Activated CD4-positive, alpha-beta memory T cell treated with anti-CD3 and anti-CD28 coated beads for 36 hours (primary cell): ENCODE data around the gene BCR. TPM values are rescaled to one million over a fixed set of nuclear protein-coding genes. Genes with fewer than 3 reads are reported as not detected.
A peak's percentile ranks its signal among the peaks of the same experiment; 100 is the strongest.

Experiments
- CTCF ChIA-PET: fragments of 350-600 bp; sonication (Branson Sonifier 250); formaldehyde crosslinking; loops from one replicate; lab custom pipeline; 2021; ENCODE audit warnings: antibody characterized with exemption, inconsistent platforms; lab: Charles Lee
- POLR2A ChIA-PET: fragments of 350-600 bp; sonication (Branson Sonifier 250); formaldehyde crosslinking; loops from one replicate; lab custom pipeline; 2021; ENCODE audit warnings: antibody characterized with exemption; lab: Charles Lee
- DNase-seq: peaks from one replicate; pipeline ENCODE4 v3.0.0-alpha.2; 2020
- H3K27ac Mint-ChIP-seq: one replicate; pipeline ENCODE4 v1.8.0; 2021; ENCODE audit warnings: mixed read lengths
- H3K27me3 Mint-ChIP-seq: one replicate; pipeline ENCODE4 v1.8.0; 2021; ENCODE audit warnings: mixed read lengths
- H3K36me3 Mint-ChIP-seq: one replicate; pipeline ENCODE4 v1.8.0; 2021; ENCODE audit warnings: mixed read lengths
- H3K4me1 Mint-ChIP-seq: one replicate; pipeline ENCODE4 v1.8.0; 2021; ENCODE audit warnings: low read depth, mixed read lengths
- H3K4me3 Mint-ChIP-seq: one replicate; pipeline ENCODE4 v1.8.0; 2021; ENCODE audit warnings: mild to moderate bottlenecking, mixed read lengths
- H3K9me3 Mint-ChIP-seq: one replicate; pipeline ENCODE4 v1.8.0; 2021; ENCODE audit warnings: mixed read lengths
- intact Hi-C: fragments of 100-400 bp; cut with micrococcal nuclease; formaldehyde crosslinking; loops from one replicate; pipeline ENCODE4 v1.15.1; 2023
- total RNA-seq, 2 experiments: library from RNA; stranded (reverse); gene quantifications; one replicate each; pipeline ENCODE4 v1.2.3, GENCODE V29; 2021

Gene BCR
- total RNA-seq, 2 experiments from 2014 or later = 60.4 to 69.0 TPM

DNA sequence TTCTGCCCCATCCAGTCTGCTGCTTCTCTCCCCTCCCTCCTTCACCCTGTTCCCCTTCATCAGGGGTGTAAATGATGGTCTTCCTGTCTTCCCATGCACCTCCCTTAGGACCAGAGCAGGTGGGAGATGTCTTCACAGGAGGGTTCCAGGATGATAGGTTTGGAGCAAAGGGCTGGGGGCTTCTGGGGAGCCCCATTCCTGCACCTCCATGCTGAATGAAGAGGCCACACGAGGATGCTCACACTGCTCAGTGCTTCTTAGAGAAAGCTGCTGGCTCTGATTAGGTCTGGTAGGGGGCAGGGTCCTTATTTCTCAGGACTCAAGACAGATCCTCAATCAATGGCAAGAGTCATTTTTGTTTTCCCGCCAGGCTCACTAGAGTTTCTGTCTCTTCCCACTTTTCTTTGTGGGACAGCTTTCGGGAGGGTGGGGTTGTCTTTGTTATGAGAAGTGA lies 41.1 kb downstream of the BCR start:
- intact Hi-C loops = no loop called here
- no peak overlapping the region for H3K4me3 Mint-ChIP-seq
- no peaks in the 10 kb centered on the region for H3K27me3 Mint-ChIP-seq
- POLR2A ChIA-PET = no interaction called here
- peaks cover 94% of the 10 kb centered on the region for H3K4me1 Mint-ChIP-seq
- H3K36me3 Mint-ChIP-seq = no peaks in the 10 kb centered on the region
- no peaks in the 10 kb centered on the region for H3K9me3 Mint-ChIP-seq
- H3K27ac Mint-ChIP-seq = peak overlapping the region; percentile 76
- CTCF ChIA-PET = no interaction called here
- no peak for DNase-seq

- CTCF ChIA-PET = no interaction called here
- Mint-ChIP-seq H3K27me3 (no peaks in the 10 kb centered on the region), H3K27ac (peak overlapping the region; percentile 13), H3K4me1 (peaks cover 95% of the 10 kb centered on the region), H3K9me3 (peaks cover 4% of the 10 kb centered on the region), H3K4me3 (no peak overlapping the region), H3K36me3 (peaks cover 4% of the 10 kb centered on the region)
- no peak for DNase-seq
- POLR2A ChIA-PET = no interaction called here
- intact Hi-C loops = no loop called here
Measured at GRCh38 chr22:23222033-23222792, 41.9 kb downstream of the BCR start.

GRCh38 chr22:23222793-23223568 lies 42.7 kb downstream of the BCR start:
- peaks cover 94% of the 10 kb centered on the region for H3K4me1 Mint-ChIP-seq
- POLR2A ChIA-PET = no interaction called here
- no peak overlapping the region for H3K4me3 Mint-ChIP-seq
- CTCF ChIA-PET = no interaction called here
- intact Hi-C loops = no loop called here
- H3K27me3 Mint-ChIP-seq = no peaks in the 10 kb centered on the region
- peaks cover 11% of the 10 kb centered on the region for H3K9me3 Mint-ChIP-seq
- no peak for DNase-seq
- peak overlapping the region; percentile 13 for H3K27ac Mint-ChIP-seq
- peaks cover 12% of the 10 kb centered on the region for H3K36me3 Mint-ChIP-seq

DNA sequence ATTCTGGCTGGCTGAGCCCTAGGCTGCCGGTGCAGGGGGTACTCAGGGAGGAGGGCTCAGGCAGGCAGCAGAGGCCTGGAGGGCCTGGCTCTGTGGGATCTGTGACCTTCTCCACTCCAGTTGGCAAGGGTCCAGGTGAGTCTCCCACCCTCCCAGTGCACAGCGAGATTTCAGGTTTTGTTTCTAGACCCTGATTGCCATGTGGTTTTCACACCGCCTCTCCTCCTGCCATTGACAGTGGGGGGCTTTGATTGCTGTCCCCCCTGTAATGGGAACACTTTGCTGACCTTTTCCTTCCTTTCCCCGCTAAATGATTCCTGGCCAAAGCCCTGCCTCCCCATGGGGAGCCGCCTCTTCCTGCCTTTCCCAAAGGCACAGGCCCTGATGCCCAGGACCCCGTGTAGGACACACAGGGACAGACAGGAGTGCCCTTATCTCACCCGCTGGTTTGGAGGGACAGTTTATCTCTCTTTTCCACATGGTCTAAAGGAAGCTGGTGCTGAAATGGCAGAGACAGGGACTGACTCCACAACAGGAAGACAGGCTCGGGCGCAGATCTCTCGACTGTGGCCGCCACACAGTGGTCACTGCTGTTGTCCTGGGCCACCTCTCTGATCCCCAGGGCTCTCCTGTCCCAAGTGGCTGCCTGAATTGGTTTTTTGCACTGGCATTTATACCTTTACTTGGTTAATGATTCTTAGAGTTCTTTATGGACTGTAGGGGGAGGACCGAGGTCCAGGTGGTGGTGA lies 43.4 kb downstream of the BCR start:
- Mint-ChIP-seq H3K4me3 (no peak overlapping the region), H3K4me1 (peaks cover 87% of the 10 kb centered on the region), H3K9me3 (peaks cover 19% of the 10 kb centered on the region), H3K27me3 (no peaks in the 10 kb centered on the region), H3K36me3 (peaks cover 19% of the 10 kb centered on the region), H3K27ac (peak overlapping the region; percentile 4)
- DNase-seq = no peak
- ChIA-PET POLR2A (interaction anchor here (1.3 kb wide), 1 partner anchor 42 kb away, joined by 3 read pairs; no protein-coding TSS in a partner anchor), CTCF (no interaction called here)
- intact Hi-C loops = no loop called here

DNA sequence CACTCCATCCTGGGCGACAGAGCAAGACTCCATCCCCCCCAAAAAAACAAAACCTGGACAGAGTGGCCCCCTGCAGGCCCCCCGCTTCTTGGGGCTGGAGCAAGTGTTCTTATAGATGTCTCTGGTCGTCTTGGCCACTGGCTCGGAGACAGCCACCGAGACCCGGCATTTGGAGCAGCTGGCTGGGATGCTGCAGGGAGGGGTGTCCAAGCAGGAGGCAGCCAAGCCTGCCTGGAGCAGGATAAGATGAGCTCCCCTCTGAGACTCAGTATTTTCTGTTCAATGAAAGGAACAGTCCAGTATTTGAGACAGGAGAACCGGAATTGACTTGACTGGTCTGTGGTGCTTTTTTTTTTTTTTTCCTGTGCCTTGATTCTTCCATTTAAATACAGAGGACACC lies 44.5 kb downstream of the BCR start:
- ChIA-PET POLR2A (interaction anchor here (1.3 kb wide), 1 partner anchor 43 kb away, joined by 3 read pairs; no protein-coding TSS in a partner anchor), CTCF (no interaction called here)
- peak overlapping the region; percentile 70 for H3K27ac Mint-ChIP-seq
- no peaks in the 10 kb centered on the region for H3K27me3 Mint-ChIP-seq
- DNase-seq = no peak
- H3K36me3 Mint-ChIP-seq = peaks cover 30% of the 10 kb centered on the region
- H3K4me3 Mint-ChIP-seq = no peak overlapping the region
- H3K9me3 Mint-ChIP-seq = peaks cover 30% of the 10 kb centered on the region
- H3K4me1 Mint-ChIP-seq = peaks cover 79% of the 10 kb centered on the region
- intact Hi-C loops = no loop called here

GRCh38 chr22:23225337-23225723 lies 45.0 kb downstream of the BCR start:
- ChIA-PET POLR2A (no interaction called here), CTCF (interaction anchor here (1.6 to 1.8 kb wide), 2 partner anchors 18 to 51 kb away, joined by 4 to 8 read pairs; no protein-coding TSS in a partner anchor)
- Mint-ChIP-seq H3K4me1 (peaks cover 77% of the 10 kb centered on the region), H3K27ac (peak overlapping the region; percentile 70), H3K27me3 (no peaks in the 10 kb centered on the region), H3K36me3 (peaks cover 35% of the 10 kb centered on the region), H3K9me3 (peaks cover 33% of the 10 kb centered on the region), H3K4me3 (no peak overlapping the region)
- intact Hi-C loops = no loop called here
- no peak for DNase-seq

- Mint-ChIP-seq H3K9me3 (peaks cover 33% of the 10 kb centered on the region), H3K27ac (peak overlapping the region; percentile 70), H3K36me3 (peaks cover 35% of the 10 kb centered on the region), H3K4me3 (no peak overlapping the region), H3K4me1 (peaks cover 71% of the 10 kb centered on the region), H3K27me3 (no peaks in the 10 kb centered on the region)
- peak; percentile 60 for DNase-seq
- ChIA-PET POLR2A (interaction anchor here (1.0 kb wide), 2 partner anchors 17 to 42 kb away, joined by 3 to 4 read pairs; no protein-coding TSS in a partner anchor), CTCF (interaction anchor here (1.0 to 1.8 kb wide), 3 partner anchors 17 to 56 kb away, joined by 4 to 8 read pairs (median 4); no protein-coding TSS in a partner anchor)
- intact Hi-C loops = no loop called here
Measured at GRCh38 chr22:23225724-23226496, 45.6 kb downstream of the BCR start.

GRCh38 chr22:23226497-23226850 lies 46.2 kb downstream of the BCR start:
- H3K4me3 Mint-ChIP-seq = no peak overlapping the region
- peaks cover 35% of the 10 kb centered on the region for H3K36me3 Mint-ChIP-seq
- intact Hi-C loops = no loop called here
- peaks cover 33% of the 10 kb centered on the region for H3K9me3 Mint-ChIP-seq
- ChIA-PET POLR2A (interaction anchor here (1.0 kb wide), 2 partner anchors 17 to 43 kb away, joined by 3 to 4 read pairs; no protein-coding TSS in a partner anchor), CTCF (interaction anchor here (0.6 to 1.8 kb wide), 5 partner anchors 17 to 424 kb away, joined by 3 to 8 read pairs (median 4); no protein-coding TSS in a partner anchor)
- peak overlapping the region; percentile 70 for H3K27ac Mint-ChIP-seq
- DNase-seq = no peak
- no peaks in the 10 kb centered on the region for H3K27me3 Mint-ChIP-seq
- H3K4me1 Mint-ChIP-seq = peaks cover 66% of the 10 kb centered on the region

GRCh38 chr22:23227380-23227779 lies 47.1 kb downstream of the BCR start:
- ChIA-PET CTCF (interaction anchor here (0.6 to 1.2 kb wide), 2 partner anchors 49 to 425 kb away, joined by 3 to 5 read pairs; no protein-coding TSS in a partner anchor), POLR2A (no interaction called here)
- Mint-ChIP-seq H3K27me3 (no peaks in the 10 kb centered on the region), H3K4me1 (peaks cover 61% of the 10 kb centered on the region), H3K4me3 (no peak overlapping the region), H3K36me3 (peaks cover 35% of the 10 kb centered on the region), H3K27ac (peak overlapping the region; percentile 64), H3K9me3 (peaks cover 33% of the 10 kb centered on the region)
- intact Hi-C loops = no loop called here
- DNase-seq = no peak

- peaks cover 61% of the 10 kb centered on the region for H3K4me1 Mint-ChIP-seq
- peaks cover 33% of the 10 kb centered on the region for H3K9me3 Mint-ChIP-seq
- no peak overlapping the region for H3K27ac Mint-ChIP-seq
- CTCF ChIA-PET = interaction anchor here (0.6 kb wide), 2 partner anchors 8 to 1131 kb away, joined by 3 read pairs; no protein-coding TSS in a partner anchor
- no peaks in the 10 kb centered on the region for H3K27me3 Mint-ChIP-seq
- no peak overlapping the region for H3K4me3 Mint-ChIP-seq
- no peak for DNase-seq
- peaks cover 35% of the 10 kb centered on the region for H3K36me3 Mint-ChIP-seq
- POLR2A ChIA-PET = no interaction called here
- intact Hi-C loops = no loop called here
Measured at GRCh38 chr22:23228503-23228902, 48.2 kb downstream of the BCR start.

GRCh38 chr22:23229646-23230045 lies 49.3 kb downstream of the BCR start:
- peaks cover 61% of the 10 kb centered on the region for H3K4me1 Mint-ChIP-seq
- H3K4me3 Mint-ChIP-seq = no peak overlapping the region
- no peak overlapping the region for H3K27ac Mint-ChIP-seq
- DNase-seq = no peak
- POLR2A ChIA-PET = no interaction called here
- H3K9me3 Mint-ChIP-seq = peaks cover 33% of the 10 kb centered on the region
- H3K36me3 Mint-ChIP-seq = peaks cover 35% of the 10 kb centered on the region
- CTCF ChIA-PET = interaction anchor here (0.6 kb wide), 1 partner anchor 58 kb away, joined by 3 read pairs; no protein-coding TSS in a partner anchor
- H3K27me3 Mint-ChIP-seq = no peaks in the 10 kb centered on the region
- intact Hi-C loops = no loop called here
